Measurements from ENCODE around the gene TP73.
A peak's percentile ranks its signal among the peaks of the same experiment; 100 is the strongest.
"Not testable (repeated sequence)": the region's sequence is repeated elsewhere in the genome, so short reads cannot be mapped to it uniquely, and the experiment has no call there.

The TP73 gene

DNA sequence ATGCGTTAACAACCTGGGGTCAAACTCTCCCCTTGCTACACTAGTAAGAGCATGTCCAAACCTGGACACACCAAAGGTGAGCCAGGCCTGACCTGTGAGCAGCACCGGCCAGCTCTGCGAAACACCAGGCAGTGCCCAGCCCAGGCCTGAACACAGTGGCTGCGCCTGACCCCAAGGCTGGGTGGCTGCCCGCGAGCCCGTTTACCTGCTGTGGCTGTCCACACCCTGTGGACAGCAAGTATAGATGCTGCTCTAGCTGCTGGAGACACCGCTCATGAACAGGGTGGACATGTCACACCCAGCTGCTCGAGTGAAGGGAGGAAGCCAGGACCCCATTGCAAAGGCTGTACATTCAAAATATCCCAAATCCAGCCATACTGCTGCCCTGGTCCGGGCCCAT is 92.3 kb downstream of the TP73 start:
- DNase-seq (ENCODE audit: low read depth), result no peak

DNA sequence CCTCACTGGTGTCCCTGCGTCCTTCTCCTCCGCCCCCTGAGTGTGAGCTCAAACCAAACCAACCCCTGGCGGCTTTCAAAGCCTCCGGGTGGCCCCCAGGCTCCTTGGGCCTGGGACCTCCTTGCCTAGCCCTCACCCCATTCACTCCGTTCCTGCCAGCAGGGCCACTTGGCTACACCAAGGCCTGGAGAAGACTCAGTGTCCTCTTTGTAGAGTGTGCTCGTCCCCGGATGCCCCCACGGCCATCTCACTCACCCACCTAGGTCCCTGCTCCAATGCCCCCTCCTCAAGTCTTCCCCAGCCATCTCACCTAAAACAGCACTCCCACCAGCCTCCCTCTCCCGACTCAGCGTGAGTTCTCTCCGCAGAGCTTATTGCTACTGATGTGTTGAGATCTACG is 92.8 kb downstream of the TP73 start:
- DNase-seq (ENCODE audit: low read depth), result no peak

- no peak for DNase-seq (ENCODE audit: low read depth)
These were observed 93.5 kb downstream of the TP73 start for GRCh38 chr1:3745590-3746381.

DNA sequence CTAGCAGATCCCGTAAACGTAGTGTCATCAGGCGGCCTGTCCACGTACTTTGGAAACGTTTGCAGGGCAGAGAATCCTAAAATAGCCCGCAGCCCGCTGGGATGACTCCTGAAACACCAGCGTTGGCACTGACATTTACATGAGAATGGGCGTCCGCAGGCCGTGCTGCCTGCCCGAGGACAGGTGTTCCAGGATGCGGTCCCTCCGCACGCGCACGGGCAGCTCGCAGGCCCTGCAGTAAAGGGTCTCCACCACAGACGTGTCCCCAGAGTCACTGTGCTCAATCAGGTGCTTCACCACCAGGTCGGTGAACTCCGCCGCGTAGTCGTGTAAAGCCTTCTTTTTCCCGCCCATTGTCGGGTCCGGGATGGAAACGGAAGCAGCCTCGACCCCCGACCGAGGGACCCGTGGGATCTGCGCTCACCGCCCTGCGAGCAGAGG is 94.1 kb downstream of the TP73 start:
- no peak for DNase-seq (ENCODE audit: low read depth)

- peak; percentile 35 for DNase-seq (ENCODE audit: low read depth)
These were observed 94.7 kb downstream of the TP73 start for GRCh38 chr1:3746830-3747521.

DNA sequence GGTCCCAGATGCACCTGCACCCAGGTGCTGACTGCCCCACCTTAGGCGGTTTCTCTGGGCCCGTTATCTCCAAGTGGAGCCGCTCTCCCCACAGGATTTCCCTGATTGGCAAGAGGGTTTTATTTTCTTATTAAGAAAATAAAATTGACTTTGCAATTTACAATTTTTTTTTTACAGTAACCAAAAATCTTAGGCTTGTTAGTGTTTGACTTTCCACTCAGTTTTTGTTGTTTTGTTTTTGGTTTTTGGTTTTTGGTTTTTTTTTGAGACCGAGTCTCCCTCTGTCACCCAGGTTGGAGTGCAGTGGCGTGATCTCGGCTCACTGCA is 95.2 kb downstream of the TP73 start:
- no peak for DNase-seq (ENCODE audit: low read depth)

GRCh38 chr1:3747903-3748302 is 95.6 kb downstream of the TP73 start:
- no peak for DNase-seq (ENCODE audit: low read depth)

DNA sequence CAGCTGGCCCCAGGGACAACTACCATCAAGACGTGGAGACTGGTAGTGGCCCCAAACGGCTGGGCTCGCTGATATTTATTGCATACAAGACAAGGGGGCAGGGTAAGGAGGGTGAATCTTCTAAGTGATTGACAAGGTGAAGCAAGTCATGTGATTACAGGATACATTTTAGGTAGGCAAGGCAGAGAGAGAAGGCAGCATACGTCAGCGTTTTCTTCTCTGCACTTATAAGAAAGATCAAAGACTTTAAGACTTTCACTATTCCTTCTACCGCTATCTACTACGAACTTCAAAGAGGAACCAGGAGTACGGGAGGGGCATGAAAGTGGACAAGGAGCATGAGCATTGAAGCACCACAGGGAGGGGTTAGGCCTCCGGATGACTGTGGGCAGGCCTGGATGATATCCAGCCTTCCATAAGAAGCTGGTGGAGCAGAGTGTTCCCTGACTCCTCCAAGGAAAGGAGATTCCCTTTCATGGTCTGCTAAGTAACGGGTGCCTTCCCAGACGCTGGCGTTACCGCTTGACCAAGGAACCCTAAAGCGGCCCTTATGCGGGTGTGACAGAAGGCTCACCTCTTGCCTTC is 96.1 kb downstream of the TP73 start:
- not testable (repeated sequence) for DNase-seq (ENCODE audit: low read depth)

- DNase-seq (ENCODE audit: low read depth), result no peak
These were observed 97.2 kb downstream of the TP73 start for GRCh38 chr1:3749512-3749911.

- DNase-seq (ENCODE audit: low read depth), result no peak
These were observed 98.4 kb downstream of the TP73 start for GRCh38 chr1:3750741-3751140.

DNA sequence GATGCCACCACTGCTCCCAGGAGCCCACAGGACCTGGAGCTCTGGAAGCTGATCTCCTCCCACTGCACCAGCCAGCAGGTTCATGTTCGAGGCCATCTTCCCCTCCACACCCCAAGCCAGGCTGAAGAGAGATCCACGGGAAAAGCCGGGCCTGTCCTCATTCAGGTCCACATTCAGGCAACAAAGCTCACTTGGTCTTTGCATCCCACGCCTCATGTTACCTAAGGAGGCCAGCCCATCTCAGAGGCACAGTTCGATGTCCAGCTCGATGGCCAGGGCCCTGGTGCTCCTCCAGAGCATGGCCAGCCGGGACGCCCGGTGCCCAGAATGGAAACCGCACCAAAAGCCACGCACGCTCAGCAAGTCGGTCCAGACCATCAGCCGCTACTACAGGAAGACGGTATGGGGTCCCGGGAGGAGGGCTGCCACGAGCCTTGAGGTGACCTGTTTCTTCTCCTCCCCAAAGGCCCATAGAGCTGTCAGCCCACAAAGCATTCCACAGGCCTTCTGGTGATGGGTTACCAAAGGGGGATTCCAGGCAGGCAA is 100.2 kb downstream of the TP73 start, which contains the start of gene CCDC27:
TSS of gene CCDC27 (plus strand) at position 51 of the 546 bp plus-strand sequence. CDS start at position 83, 32 bp downstream.
- DNase-seq (ENCODE audit: low read depth), result no peak

DNA sequence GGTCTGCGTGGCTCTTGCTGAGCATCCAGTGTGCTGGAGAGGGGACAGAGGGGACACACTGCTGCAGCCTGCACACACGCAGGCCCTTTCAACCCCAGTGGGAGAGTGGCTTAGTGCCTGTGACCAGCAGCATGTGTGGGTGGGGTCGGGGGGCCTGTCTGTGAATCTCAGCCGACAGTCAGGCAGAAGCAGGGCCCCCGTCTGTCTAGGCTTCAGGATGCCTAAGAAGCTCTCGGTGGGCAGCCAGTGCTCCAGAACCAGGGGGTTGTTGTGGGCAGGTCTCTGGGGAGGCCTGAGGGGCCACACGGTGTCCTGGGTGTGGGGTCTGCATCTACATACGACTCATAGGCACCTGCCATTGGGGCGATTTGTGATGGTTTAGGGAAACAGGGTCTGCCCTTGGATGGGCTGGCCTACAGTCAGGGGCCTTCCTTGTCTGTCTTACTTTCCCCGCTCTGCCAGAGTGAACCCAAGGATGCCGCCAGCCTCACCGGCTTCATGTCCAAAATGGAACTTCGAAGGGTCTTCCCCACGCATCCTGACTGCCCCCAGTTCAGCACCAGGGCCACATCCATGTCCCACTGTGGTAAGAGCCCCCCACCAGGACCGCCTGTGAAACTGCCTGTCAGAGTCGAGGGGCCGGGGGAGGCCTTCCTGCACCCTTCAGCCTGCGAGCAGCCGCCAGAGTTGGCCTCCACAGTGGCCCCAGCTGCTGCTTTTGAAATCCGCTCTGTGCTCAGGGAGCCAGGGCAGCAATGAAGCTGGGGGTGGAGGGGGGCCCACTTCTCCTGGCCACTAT is 101.5 kb downstream of the TP73 start:
- DNase-seq (ENCODE audit: low read depth), result no peak

DNA sequence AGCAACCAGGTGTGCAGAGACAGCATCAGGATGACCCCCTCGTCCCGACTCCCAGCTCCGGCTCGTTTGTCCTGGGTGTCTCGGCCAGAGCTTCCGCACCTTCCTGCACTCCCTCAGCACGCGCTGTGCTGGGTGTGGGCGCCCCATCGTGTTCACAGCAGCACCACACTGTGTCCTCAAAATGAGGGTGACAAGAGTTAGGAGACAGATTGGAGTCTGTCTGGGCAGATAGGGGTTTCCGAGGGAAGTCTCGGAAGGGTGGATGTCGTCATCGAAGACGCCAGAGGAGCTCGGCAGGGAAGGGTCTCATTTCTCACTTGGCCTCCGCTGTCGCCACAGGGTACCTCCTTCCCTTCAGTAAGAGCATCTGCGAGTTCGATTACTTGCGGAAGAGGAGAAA is 104.1 kb downstream of the TP73 start:
- no peak for DNase-seq (ENCODE audit: low read depth)

- no peak for DNase-seq (ENCODE audit: low read depth)
These were observed 106.8 kb downstream of the TP73 start for GRCh38 chr1:3759164-3759563.

DNA sequence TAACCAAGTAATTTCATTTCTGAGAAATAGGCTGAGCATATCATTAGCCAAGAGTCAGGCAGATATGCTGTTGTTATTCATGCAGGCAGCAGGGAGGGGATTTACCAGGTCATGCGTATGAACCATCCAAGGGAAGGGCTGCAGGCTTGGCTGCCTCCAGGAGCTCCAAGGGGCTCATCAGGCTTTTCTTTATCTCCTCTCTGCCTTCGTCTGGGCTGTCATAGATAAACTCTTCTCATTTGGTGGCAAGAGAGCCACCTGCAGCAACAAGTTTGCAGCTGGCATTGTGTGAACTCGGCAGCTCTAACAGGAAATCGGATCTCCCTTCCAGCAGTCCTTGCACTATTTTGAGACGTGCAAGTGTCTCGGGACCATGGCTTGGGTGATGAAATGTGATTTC is 107.5 kb downstream of the TP73 start:
- no peak for DNase-seq (ENCODE audit: low read depth)

DNA sequence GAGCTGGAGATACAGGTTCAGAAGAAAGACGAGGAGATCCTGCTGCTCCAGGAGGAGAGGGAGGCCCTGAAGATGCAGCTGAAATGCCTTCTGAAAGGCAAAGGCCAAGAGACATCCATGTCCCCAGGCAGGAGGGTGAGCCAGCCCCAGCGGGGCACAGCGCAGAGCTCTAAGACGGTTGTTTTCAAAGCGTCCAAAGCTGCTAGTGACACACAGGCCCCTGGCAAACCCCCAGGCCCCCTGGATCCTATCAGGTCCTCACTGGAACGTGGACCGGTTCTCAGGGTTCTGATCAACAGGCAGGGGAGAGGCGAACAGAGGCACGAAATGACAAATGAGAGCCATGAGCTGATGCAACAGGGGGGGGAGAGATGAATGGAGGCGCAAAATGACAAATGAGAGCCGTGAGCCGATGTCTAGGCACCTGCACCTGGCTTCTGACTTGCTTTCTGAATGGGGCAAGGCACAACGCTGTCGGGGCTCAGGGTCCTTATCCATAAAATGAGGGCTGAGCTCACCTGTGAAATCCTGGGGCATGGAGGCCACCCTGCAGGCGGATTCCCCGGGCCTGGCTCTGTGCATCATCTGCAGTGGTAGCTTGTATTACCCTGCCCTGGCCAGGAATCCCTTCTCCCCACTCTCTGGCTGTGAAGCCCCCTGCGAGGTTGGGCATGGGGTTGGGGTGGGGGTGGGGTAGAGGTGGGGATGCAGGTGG is 109.1 kb downstream of the TP73 start:
- no peak for DNase-seq (ENCODE audit: low read depth)

DNA sequence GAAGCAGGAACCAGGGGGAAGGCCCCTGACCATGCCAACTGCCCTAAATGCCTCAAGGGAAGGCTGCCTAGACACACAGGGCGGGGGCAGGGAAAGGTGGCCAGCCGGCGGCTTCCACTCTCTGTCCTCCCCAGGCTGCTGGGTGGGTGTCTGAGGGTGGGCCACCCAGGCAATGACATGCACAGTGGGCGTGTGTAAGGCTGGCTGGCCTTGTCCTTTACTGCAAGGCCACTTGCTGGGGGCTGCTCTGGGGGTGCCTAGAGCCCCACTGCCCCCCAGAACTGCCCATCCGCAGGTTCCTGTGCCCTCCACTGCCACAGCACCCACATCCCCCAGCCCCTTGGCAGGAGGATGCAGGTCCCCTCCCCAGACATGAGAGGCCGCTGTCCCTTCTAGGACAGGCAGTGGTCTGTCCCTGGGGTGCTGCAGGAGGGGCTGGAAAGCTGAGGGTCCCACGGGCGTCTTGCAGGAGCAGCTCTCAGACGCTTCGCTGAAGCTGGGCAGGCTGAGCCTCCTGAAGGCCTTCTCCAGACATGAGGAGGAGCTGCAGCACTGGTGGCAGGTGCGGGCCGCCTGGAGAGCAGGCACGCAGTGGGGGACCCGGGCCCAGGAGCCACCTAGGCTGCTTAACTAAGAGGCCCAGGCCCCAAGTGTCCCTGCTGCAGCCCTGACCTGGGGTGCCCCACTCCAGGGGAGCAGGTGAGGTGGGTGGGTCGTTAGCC is 110.0 kb downstream of the TP73 start:
- no peak for DNase-seq (ENCODE audit: low read depth)

DNA sequence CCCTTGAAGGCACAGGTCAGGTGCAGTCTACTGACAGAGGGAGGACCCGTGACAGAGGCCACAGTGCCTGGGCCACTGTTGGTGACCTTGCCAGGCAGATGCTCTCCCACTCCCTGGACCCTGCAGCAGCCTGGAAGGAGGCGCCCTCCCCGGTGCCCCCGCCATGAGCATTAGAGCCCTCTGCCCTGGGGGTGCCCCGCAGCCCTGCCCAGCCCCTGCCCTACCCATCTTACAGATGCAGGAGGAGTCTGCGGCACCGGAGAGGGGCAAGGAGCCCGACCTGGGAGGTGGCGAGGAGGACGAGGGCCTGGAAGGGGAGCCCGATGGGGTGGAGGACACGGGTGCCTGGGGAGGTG is 110.5 kb downstream of the TP73 start:
- DNase-seq (ENCODE audit: low read depth), result no peak

GRCh38 chr1:3763351-3764125 is 111.2 kb downstream of the TP73 start:
- no peak for DNase-seq (ENCODE audit: low read depth)

DNA sequence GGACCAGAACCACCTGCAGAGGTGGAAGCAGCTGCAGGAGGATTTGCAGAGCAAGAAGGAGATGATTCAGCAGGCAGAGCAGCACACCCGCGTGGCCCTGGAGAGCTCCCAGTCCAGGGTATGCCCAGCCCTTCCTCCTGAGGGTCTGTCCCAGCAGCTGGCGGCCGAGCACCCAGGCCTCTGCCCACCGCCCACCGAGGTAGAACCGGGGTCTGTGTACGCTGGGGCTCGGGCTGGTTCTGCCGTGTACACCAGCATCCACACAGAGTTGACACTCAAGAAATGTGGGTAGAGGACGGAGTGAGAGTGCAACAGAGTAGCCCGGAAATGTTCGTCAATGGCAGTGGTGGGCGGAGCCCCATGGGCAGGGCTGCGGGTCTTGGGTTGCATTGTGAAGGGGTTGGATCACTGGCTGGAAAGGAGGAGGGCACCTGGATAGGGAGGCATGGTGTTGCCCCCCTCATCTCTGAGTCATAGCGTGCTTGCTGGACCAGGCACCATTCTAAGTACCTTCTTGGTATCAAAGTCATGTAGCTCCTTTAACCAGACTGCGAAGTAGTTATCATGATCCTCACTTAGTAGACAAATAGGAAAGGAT is 115.1 kb downstream of the TP73 start:
- no peak for DNase-seq (ENCODE audit: low read depth)
